ENCODE measurements around the gene SNX8. TPM values are rescaled to one million over a fixed set of nuclear protein-coding genes. Genes with fewer than 3 reads are reported as not detected.

The SNX8 gene
- polyA plus RNA-seq, 2 of the 4 experiments (the other 2 are of a cell fraction), result 21.2 to 36.3 TPM

GRCh38 chr7:2358968-2359527, 44.8 kb upstream of the SNX8 start:
- POLR2A ChIA-PET, result no interaction called here
- Histone ChIP-seq H3K9me3 (no peaks in the 10 kb centered on the region), H3K4me3 (no peak overlapping the region), H3K27ac (no peak overlapping the region), H3K4me2 (no peak overlapping the region), H3K4me1 (peaks cover 21% of the 10 kb centered on the region)
- ATAC-seq, result no peak
- TF ChIP-seq POLR2A (IDR thresholded peaks at IDR 0.05; ENCODE audit: low read length) (no peak), BCL3 (IDR thresholded peaks at IDR 0.05) (no peak), EHF (CRISPR knock-in tag; IDR thresholded peaks at IDR 0.05) (no peak), RCOR1 (IDR thresholded peaks at IDR 0.05; ENCODE audit: low read depth, low read length) (no peak), KDM1A (IDR thresholded peaks at IDR 0.05; ENCODE audit: low read depth) (no peak), EP300 (IDR thresholded peaks at IDR 0.05) (no peak), MAFK (IDR thresholded peaks at IDR 0.05; ENCODE audit: partially characterized antibody) (no peak), SREBF2 (IDR thresholded peaks at IDR 0.05) (no peak), ZFP36 (IDR thresholded peaks at IDR 0.05; ENCODE audit: borderline replicate concordance, partially characterized antibody) (no peak), JUNB (IDR thresholded peaks at IDR 0.05) (no peak), CHD4 (IDR thresholded peaks at IDR 0.05; ENCODE audit: borderline replicate concordance) (no peak), FOSB (CRISPR knock-in tag; IDR thresholded peaks at IDR 0.05) (no peak)
- WGBS (ENCODE audit: missing lambda C conversion rate), result 83% methylated on average over 8 of the region's 8 CpGs
- CTCF ChIA-PET, result interaction anchor here (1.5 to 1.6 kb wide), 3 partner anchors 10 to 17 kb away, joined by 3 to 4 read pairs (median 4); no protein-coding TSS in a partner anchor
- FAIRE-seq, result no peak
- no peak for DNase-seq (ENCODE audit: low read depth in 1 of 2, low spot score in 1 of 2)

GRCh38 chr7:2357571-2357970, 43.3 kb upstream of the SNX8 start:
- H3K4me3 ChIP-seq, result no peak overlapping the region
- 88% methylated on average over 6 of the region's 6 CpGs for WGBS (ENCODE audit: missing lambda C conversion rate)
- CTCF ChIA-PET, result interaction anchor here (0.7 to 1.1 kb wide), 2 partner anchors 9 to 376 kb away, joined by 3 to 4 read pairs; no protein-coding TSS in a partner anchor
- ATAC-seq (no peak), DNase-seq (ENCODE audit: low read depth in 1 of 2, low spot score in 1 of 2) (no peak), FAIRE-seq (no peak)
- TF ChIP-seq ZSCAN20 (CRISPR knock-in tag; IDR thresholded peaks at IDR 0.05) (no peak), FOSL2 (IDR thresholded peaks at IDR 0.05) (no peak), FOSL2 (CRISPR knock-in tag; IDR thresholded peaks at IDR 0.05) (no peak), MYC (IDR thresholded peaks at IDR 0.05; ENCODE audit: borderline replicate concordance, low read length) (no peak), SMC3 (IDR thresholded peaks at IDR 0.05) (no peak), EHF (CRISPR knock-in tag; IDR thresholded peaks at IDR 0.05) (no peak), CEBPB (IDR thresholded peaks at IDR 0.05) (no peak)
- no peaks in the 10 kb centered on the region for H3K9me3 ChIP-seq
- POLR2A ChIA-PET, result no interaction called here
- peaks cover 26% of the 10 kb centered on the region for H3K4me1 ChIP-seq
- H3K27ac ChIP-seq, result no peak overlapping the region
- H3K4me2 ChIP-seq, result peak overlapping the region; percentile 84

DNA sequence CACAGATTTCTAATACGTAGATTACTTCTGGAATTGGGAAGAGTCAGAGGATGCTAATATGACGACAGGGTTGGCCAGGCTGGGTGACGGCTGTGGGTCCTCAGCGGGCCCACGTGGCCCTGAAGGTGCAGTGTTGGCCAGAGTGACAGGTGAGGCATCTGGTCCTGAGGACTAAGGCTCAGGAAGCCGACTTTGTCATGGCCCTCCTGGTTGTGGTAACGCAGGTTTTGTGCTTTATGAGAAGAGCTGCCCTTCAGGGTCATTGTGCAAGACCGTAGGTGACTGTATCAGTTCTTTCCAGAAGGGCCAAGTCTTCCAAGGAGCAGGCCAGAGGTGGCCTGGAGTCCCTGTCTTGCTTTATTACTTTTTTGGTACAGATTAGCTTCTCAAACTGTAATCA, 42.9 kb upstream of the SNX8 start:
- no peak for FAIRE-seq
- no peak for ATAC-seq
- Histone ChIP-seq H3K4me1 (peaks cover 26% of the 10 kb centered on the region), H3K9me3 (no peaks in the 10 kb centered on the region), H3K27ac (no peak overlapping the region), H3K4me2 (peak overlapping the region; percentile 84), H3K4me3 (no peak overlapping the region)
- ChIA-PET POLR2A (no interaction called here), CTCF (interaction anchor here (0.7 kb wide), 1 partner anchor 375 kb away, joined by 4 read pairs; no protein-coding TSS in a partner anchor)
- DNase-seq (ENCODE audit: low read depth in 1 of 2, low spot score in 1 of 2), result no peak
- WGBS (ENCODE audit: missing lambda C conversion rate), result 84% methylated on average over 8 of the region's 8 CpGs
- TF ChIP-seq KDM1A (IDR thresholded peaks at IDR 0.05; ENCODE audit: low read depth) (no peak), GATA3 (IDR thresholded peaks at IDR 0.05; ENCODE audit: borderline replicate concordance) (no peak), ZSCAN20 (CRISPR knock-in tag; IDR thresholded peaks at IDR 0.05) (no peak)

DNA sequence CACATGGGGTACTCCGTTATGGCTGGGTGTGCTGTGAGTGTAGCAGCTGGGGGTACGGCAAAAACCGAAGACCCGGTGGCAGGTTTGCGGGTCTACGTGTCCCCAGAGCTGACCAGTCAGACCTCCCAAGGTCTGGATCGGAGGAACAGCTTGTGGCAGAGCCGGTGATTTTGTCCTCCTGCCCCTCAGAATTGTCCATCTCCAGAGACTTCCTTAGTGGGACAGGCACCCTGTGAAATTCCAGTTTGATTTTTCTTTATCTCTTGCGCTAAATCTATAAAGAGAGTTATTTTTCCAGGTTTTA, 41.4 kb upstream of the SNX8 start:
- H3K4me2 ChIP-seq, result peak overlapping the region; percentile 84
- H3K4me3 ChIP-seq, result peak overlapping the region; percentile 99
- WGBS (ENCODE audit: missing lambda C conversion rate), result 4% methylated on average over 5 of the region's 9 CpGs
- POLR2A ChIA-PET, result interaction anchor here (0.8 to 2.3 kb wide), 4 partner anchors 14 to 114 kb away, joined by 3 to 11 read pairs (median 6); partner anchors contain the start of genes CHST12, MRM2 and NUDT1
- H3K27ac ChIP-seq, result peak overlapping the region; percentile 97 to 100
- peak in 1 of 2 experiments; percentile 31 for DNase-seq (ENCODE audit: low read depth in 1 of 2, low spot score in 1 of 2)
- no peaks in the 10 kb centered on the region for H3K9me3 ChIP-seq
- CTCF ChIA-PET, result interaction anchor here (0.9 to 1.8 kb wide), 2 partner anchors 8 to 113 kb away, joined by 3 to 5 read pairs; no protein-coding TSS in a partner anchor
- H3K4me1 ChIP-seq, result peaks cover 26% of the 10 kb centered on the region
- no peak for FAIRE-seq
- no peak; a peak in 1 of 6 replicates for ATAC-seq
- TF ChIP-seq PBX3 (IDR thresholded peaks at IDR 0.05), result no peak
- TF ChIP-seq HOXB5 (CRISPR knock-in tag; IDR thresholded peaks at IDR 0.05), result no peak
- TF ChIP-seq REST (IDR thresholded peaks at IDR 0.05), result no peak
- no peak for TF ChIP-seq JUN (IDR thresholded peaks at IDR 0.05)
- TF ChIP-seq, protein P1, sequence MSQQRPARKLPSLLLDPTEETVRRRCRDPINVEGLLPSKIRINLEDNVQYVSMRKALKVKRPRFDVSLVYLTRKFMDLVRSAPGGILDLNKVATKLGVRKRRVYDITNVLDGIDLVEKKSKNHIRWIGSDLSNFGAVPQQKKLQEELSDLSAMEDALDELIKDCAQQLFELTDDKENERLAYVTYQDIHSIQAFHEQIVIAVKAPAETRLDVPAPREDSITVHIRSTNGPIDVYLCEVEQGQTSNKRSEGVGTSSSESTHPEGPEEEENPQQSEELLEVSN (IDR thresholded peaks at IDR 0.05; ENCODE audit: borderline replicate concordance, low read depth), result no peak
- TF ChIP-seq, protein P2, sequence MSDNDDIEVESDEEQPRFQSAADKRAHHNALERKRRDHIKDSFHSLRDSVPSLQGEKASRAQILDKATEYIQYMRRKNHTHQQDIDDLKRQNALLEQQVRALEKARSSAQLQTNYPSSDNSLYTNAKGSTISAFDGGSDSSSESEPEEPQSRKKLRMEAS (IDR thresholded peaks at IDR 0.05), result no peak
- no peak for TF ChIP-seq FOSL2 (IDR thresholded peaks at IDR 0.05)
- TF ChIP-seq FOSL2 (CRISPR knock-in tag; IDR thresholded peaks at IDR 0.05), result no peak

All from A549 (cell line).